IPS DF 19.7 (cell line): Measurements from ENCODE around the gene NRM.
"Not testable (repeated sequence)": the region's sequence is repeated elsewhere in the genome, so short reads cannot be mapped to it uniquely, and the experiment has no call there.

ENCODE experiments used
- DNase-seq: peaks from one replicate; pipeline ENCODE4 v3.0.0-alpha.2; 2013; ENCODE audit warnings: low read depth, low spot score

Gene NRM

DNA sequence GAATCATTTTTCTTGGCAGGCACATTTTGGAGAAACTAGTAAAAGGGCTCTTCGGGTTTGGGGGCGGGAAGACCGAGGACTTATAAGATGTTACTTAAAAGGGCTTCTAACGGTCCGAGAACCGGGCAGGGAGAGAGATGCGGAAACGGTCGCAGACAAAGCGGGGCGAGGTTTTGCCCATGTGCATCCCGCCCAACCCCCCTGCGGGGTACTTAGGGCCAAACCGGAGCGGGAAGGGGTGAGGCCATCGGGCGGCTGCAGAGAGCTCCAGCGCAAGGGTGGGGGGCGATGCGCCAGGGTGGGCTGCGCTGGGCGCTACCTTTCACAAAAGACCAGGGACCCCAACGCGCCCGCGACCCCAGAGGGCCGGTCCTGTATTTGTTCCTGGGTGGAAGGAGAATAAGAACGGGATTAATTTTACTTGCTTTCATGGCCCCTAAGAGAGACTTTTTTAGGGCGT, 30.0 kb upstream of the NRM start:
- no peak for DNase-seq

DNA sequence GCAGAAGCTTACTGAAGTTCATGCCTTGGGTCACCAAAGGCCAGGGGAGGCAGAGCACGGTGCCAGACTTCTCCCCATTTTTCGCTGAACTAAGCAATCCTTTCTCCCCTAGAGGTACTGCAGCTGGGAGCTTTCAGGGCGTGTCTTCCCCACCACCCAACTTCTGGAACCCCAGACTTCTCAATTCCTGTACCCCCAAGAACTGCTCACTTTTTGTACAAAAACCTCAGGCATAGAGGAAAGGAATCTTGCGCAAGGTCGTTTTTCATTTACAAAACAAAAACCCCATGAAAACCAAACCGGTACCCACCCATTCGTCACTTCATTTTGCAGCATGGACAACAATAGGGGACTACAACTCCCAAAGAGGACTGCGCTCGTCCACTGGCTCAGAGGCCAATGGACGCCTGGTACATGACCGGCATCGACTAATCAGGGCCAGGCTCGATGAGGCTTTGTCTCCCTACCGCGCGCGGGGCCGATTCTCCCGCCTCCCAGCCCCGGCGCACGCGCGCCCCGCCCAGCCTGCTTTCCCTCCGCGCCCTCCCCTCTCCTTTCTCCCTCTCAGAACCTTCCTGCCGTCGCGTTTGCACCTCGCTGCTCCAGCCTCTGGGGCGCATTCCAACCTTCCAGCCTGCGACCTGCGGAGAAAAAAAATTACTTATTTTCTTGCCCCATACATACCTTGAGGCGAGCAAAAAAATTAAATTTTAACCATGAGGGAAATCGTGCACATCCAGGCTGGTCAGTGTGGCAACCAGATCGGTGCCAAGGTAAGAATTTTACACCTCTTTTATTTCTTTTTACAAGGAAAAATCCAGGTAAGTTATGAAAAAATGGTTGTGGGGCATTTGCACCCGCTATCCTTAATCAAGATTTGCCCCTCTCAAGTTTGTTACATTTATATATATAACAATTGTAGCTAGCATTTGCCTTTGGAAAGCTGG, 29.3 kb upstream of the NRM start, which contains the start of gene TUBB:
TSS of gene TUBB (plus strand) at position 562 of the 947 bp plus-strand sequence. CDS start at position 717, 155 bp downstream.
- DNase-seq = peak; percentile 96

DNA sequence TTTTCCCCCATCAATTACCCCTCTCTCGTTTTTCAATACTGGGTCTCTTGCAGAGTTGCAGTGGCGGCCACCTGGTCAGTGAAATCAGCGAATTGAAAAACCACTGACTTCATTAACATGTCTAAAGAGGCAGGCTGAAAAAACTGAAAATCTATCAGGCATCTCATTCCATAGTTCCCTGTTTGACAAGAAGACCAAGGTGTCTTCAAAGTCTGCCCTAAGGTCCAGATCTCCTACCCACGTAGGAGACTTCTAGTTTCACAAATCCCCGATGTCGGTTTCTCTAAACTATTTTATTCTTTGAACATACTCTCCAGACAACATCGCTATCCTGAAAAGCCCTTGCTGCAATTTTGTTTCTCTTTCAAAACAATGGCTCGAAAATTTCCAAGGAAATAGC, 28.6 kb upstream of the NRM start:
- no peak for DNase-seq

DNA sequence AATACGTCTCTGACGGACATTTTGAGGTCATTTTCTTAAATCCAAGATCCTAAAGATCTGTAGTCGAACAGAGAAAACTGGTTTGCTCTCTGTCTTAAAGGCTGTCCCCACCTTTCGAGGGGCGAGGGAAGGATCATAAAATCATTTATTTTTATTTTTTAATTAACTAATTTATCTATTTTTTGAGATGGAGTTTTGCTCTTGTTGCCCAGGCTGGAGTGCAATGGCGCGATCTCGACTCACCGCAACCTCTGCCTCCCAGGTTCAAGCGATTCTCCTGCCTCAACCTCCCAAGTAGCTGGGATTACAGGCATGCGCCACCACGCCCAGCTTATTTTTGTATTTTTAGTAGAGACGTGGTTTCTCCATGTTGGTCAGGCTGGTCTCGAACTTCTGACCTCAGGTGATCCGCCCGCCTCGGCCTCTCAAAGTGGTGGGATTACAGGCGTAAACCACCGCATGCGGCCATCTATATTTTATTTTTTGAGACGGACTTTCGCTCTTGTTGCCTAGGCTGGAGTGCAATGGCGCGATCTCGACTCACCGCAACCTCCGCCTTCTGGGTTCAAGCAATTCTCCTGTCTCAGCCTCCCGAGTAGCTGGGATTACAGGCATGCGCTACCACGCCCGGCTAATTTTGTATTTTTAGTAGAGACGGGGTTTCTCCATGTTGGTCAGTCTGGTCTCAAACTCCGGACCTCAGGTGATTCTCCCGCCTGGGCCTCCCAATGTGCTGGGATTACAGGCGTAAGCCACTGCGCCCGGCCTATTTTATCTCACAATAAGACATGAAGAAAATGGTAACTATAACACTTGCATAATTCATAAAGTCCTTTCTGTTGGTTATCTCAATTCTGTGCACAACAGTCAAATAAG, 27.3 kb upstream of the NRM start:
- not testable (repeated sequence) for DNase-seq

DNA sequence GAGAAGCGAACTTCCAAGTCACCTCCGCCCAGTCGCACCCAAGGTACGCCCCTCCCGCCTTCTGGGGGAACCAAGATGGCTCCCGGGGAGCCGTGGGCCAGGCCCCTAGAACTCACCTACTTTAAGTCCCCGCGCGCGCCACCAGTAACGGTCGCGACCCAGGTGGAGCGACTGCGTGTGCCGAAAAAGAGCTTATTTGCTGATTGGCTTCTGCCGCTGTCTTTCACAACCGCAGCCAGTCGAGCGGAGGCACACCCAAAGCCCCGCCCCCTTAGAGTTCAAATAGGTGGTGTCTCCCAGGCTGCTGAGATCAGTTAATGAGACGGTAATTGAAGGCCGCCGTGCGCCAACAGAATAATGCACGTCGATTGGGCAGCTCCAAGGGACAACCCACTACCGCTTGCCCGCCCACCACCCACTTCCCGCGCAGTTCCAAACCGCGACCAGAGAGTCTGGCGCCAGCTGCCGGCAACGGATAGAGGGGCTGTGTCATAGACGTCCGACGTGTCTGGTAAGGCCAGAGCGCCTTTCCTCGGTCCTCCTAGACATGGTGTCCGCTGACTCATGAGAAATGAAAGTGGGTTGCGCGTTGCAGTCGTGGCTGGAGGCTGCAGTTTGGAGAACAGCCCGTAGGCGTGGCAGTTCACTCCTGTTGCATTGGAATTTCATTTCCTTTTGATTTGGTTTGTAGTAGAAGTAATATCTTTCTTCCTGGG, 26.5 kb upstream of the NRM start, which contains the start of gene MDC1:
TSS of gene MDC1 (minus strand) at position 153 of the 716 bp plus-strand sequence. CDS start 2,106 bp downstream, outside the sequence.
- peak; percentile 99 for DNase-seq

DNA sequence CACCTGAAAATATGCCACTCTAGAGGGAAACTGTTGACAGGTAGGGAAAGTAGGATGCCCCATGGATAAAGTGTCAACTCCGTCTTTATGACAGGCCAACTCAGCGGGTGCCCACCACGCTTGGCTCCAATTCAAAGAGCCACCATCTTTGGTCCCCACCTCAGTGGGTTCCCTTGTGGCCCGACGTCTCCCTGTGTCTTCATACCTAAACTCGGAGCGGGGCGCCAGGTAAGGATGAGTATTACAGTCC, 26.0 kb upstream of the NRM start:
- DNase-seq = no peak

DNA sequence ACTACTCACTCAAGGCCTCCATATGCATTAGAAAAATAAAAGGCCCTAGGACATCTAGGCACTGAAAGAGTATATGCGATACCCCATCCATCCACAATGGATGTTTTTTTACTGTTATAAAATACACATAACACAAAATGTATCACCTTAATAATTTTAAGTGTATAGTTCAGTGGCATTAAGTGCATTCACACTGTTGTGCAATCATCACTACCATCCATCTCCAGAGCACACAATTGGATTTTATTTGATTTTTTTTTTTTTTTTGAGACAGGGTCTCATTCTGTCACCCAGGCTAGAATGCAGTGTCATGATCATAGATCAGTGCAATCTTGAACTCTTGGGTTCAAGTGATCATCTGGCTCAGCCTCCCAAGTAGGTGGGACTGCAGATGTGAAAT, 23.5 kb upstream of the NRM start:
- no peak for DNase-seq

DNA sequence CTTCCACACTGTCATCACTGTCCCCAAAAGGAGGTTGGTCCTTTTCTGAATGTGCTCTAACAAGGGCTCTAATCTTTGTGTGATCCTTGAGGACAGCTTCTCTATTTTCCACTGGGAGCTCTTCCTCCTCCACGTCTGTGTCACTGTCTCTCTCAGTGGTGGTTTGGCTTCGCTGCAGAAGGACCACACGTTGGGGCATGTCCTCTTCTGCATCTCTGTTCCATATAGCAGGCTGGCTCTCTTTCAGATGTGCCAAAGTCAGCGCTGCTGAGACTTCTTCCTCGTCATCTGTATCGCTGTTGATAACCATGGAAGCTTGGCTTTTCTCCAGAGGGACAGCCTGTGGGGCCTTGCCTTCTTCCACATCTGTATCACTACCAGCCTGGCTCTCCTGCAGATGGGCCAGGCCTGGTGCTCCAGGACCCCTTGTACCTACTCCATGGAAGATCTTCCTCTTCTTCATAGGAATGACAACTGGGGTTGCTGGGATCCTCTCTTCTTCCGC, 21.7 kb upstream of the NRM start:
- DNase-seq = no peak

DNA sequence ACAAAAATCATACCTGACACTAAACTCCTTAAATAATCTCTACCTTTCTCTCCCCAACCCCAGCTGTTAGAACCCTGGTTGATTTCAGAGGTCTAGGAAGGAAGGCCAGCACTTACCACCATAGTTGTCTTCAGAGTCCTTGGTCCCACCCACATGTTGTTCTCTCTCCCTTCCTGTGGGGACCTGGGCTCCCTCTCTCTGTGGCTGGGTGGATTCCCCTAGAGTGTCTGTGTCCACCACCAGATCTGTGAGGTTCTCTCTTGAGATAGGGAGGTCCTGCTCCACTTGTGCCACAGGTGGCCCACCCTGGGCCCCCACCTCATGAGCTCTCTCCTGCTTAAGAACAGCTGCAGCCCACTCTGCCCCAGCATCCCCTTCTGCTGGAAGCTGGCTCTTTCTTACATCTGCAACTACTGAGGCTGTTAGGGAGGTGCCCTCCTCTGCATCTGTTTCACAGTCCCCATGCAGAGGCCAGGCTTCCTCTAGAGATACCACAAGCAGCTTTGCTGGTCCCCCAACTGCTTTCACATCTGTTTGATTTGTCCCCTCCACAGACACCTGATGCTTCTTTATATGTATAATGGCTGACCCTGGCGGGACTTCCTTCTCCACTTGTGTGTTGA, 21.1 kb upstream of the NRM start:
- no peak for DNase-seq

DNA sequence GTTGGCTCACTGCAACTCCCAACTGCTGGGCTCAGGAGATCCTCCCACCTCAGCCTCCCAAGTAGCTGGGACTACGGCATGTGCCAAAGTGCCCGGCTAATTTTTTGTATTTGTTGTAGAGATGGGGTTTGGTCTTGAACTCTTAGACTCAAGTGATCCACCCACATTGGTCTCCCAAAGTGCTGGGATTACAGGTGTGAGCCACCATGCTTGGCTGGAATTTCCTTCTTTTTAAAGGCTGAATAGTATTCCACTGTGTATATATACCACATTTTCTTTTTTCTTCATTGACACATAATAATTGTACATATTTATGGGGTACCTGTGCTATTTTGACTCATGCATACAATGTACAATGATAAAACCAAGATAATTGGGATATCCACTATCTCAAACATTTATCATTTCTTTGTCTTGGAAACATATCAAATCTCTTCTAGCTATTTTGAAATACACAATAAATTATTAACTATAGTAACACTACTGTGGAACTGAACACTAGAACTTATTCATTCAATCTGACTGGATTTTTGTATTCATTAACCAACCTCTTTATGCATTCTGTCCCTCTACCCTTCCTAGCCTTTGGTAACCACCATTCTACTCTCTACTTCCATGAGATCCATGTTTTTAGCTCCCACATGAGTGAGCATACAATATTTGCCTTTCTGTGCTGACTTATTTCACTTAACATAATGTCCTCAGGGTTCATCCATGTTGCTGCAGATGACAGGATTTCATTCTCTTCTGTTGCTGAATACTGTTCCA, 18.5 kb upstream of the NRM start:
- DNase-seq = no peak

DNA sequence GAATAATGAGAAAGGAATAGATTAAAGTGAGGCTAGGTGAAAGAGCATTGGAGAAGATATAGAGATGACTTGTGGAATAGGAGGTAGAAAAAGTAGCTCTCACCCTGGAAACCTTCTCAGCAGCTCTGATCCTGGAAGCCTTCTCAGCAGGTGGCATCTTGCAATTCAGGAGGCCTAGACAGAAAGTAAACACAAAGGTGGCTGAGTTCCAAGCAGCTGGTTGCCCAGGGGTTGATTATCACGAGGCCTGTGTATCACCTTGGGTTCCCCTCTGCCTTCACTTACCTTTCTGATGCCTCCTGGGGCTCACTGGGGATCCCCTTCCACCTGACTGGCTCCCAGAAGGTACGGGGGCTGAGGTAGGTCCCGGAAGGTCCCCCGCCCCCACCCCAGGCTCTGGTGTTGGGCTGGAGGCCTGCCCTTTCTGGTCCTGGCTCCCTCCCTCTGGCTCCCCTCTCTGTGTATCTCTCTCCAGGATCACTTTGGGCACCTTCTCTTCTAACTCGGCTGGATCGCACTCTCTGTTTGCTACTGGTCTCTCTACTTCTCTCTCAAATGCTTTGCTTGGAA, 16.6 kb upstream of the NRM start:
- no peak for DNase-seq

DNA sequence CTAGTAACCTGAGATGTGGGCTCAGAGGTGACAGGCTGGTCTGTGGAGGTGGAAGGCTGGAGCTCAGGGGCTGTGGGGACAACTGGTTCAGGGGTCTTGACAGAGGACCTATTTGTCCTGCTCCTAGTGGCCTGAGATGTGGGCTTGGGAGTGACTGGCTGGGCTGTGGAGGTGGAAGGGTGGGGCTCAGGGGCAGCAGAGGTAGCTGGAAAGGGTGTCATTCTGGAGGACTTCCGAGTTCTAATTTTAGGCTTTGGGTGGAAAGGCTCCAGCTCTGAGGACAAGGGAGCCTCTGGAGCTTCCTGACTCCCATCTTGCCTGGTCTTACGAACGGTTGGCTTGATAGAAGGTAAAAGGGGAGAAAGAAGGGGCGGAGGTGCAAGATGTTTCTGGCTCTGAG, 14.8 kb upstream of the NRM start:
- no peak for DNase-seq

DNA sequence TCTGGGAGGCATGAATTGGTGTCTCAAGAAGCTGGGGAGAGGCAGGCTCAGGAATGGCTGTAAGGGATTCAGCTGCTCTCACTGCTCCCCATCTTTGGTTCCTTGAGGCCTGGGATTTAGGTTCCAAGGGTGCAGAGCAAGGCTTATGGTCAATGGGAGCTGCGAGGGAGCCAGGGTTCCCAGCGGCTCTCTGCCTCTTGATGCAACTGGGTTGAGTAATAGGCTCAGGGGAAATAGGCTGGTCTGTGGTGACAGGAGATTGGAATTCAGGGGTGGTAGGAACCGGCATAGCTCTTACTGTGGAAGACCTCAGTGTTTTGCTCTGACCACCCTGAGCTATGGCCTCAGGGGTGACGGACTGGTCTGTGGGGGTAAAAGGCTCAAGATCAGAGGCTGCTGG, 13.0 kb upstream of the NRM start:
- no peak for DNase-seq

DNA sequence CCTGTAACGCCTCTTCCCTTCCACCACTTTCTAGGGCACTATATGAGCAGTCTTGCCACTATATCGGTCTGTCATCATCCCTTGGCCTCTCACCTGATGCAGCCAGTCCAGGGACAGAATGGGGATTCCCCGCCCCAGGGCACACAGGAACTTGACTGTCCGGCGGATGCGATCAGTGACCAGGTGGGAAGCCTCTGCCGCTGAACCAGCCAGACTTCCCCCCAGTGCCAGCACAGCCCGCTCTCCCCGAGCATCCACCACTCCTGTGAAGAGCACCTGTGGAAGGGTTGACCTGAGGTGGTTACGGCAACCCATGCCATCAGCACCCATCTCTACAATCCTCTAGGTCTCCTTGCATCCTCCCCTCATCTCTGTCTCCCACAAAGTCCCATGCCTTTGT, 12.2 kb upstream of the NRM start:
- DNase-seq = no peak

DNA sequence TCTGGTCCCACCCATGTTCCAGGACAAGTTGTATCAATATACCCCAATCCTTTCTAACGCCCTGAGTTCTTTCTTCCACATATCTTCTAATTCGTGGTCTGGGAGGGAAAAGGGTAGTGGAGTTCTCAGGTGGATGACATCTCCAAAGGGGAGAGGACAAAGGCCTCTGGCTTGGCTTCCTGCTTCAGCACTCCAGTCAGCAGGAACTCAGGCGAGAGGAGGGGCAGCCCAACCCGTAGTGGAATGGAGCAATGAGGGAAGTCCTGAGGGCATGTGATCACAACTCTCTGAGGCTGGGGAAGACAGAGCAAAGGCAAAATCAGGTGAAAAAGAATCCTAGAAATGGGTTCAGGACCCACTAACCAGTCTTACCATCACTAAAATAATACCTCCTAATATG, 9.6 kb upstream of the NRM start:
- no peak for DNase-seq

DNA sequence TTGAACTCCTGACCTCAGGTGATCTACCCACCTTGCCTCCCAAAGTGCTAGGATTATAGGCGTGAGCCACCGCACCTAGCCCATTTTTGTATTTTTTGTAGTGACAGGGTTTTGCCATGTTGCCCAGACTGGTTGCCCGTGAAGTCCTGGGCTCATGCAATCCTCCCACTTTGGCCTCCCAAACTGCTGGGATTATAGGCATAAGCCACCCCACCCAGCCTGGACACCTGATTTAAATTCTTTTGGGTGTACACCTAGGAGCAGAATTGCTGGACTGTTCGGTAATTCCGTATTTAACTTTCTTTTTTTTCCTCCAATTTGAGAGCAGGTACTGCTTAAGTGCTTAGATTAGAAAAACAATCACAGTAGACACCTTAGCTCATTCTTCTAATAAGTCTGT, 5.6 kb upstream of the NRM start:
- no peak for DNase-seq

DNA sequence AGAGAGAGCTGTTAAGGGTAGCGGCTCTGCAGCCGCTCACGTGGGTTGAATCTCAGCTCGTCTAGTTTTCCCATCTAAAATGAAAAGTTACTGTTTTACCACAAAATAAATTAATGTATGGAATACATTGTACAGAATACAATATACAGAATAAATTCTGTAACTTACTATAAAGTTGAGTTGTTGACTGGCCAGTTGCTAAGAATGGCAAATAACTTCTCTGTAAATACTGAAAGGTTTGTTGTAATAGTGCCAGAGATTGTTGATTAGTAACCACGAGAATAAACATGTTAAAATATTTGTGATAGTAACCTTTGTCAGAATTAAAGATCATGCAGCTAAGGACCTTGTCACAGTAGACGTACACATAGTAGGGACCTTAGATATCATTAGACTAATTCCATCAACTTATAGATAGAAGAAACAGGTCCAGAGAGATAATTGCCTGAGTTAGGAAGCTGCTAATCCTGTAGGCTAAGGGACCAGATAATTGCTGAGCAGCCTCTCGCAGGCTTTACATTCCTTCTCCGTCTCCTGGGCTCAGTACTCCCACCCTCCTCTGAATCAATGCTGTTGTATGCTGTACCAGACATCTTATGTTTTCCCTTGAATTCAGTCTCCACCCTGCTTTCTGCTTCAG, 544 bp upstream of the NRM start:
- DNase-seq = no peak

DNA sequence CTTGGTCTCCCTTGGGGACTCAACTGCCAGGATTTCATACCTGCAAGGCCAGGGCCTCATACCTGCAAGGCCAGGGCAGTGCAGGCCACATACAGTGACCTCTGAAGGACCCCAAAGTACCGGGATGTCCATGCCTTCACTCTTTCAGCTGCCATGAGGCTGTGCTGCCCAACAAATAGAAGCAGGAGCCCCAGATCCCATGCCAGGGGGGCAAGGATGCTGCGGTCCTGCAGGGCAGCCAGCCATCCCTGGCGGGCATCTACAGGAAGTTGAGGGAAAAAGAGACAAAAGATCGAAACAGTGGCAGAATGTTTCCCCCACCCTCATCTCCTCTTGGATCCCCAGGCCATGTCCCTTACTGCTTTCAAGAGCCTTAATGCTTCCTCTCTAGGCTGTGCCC, 799 bp downstream of the NRM start:
- no peak for DNase-seq

DNA sequence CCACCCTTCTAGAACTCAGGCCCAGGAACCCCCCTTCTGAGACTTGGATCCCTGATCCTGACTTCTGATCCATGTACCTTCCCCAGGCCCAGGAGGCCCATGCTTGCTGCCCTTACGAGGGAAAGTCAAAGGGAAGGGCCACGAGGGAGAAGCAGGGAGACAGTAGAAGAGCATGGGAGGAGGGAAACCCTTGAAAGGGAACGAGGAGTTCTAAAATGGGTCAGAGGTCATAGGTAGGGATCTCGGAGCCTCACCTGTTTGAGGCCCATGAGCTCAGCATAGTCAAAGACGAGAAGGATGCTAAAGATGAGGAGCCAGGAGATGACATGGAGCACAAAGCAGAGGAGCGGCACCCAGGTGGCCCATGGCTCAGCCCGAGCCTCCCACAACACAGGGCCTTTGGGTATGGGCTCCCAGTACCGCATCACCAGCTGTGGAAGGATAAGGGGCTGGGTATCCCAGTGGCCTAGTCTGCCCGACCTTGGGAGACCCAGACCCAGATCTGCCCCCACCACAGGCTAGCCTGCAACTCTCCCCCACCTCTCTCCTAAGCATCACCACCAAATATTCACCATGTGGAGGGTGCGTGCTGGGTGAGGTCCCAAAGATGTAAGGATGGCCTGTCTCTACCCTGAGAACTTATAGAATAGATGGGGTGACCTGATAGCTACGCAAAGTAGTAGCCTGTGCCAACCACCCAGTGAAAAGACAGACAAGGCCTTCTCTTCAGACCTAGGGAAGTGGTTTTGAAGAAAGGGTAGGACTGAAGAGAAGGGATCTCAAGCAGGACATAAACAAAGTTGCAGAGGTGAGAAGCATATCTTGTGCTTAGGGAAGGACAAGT, 1.5 kb downstream of the NRM start:
- DNase-seq = no peak
